ENCODE measurements around the gene CDK5.

DNA sequence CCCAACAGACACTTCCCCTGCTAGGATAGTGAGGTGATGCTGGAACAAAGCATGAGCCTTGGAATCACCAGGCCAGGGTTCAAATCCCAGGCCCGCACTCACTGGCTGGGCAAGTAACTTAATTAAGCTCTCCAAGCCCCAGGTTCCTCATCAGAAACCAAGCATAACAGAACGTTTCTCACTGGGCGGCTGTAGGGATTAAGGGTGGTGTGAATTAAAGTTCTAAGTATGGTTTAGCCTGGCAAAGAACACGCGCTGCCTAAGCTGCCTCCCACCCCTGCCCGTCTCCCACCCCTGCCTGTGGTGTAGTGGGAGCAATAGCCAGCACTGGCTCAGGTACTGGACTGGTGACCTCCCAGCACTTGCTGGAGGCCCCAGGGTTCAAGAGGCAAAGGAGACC is 7.3 kb upstream of the CDK5 start:
- TF ChIP-seq CTCF (IDR thresholded peaks at IDR 0.05; ENCODE audit: insufficient read depth, low read length, poor library complexity, severe bottlenecking) = no peak
- TF ChIP-seq EZH2phosphoT487 (conservative IDR thresholded peaks at IDR 0.05; ENCODE audit: low read length) = no peak
